Natural killer cell treated with Interleukin-12 subunit alpha and Interleukin-12 subunit beta and Interleukin-15 and Interleukin-18, amount 100 ng/mL, for 72 hours (primary cell): ENCODE data around the gene BMP4. TPM values are rescaled to one million over a fixed set of nuclear protein-coding genes. Genes with fewer than 3 reads are reported as not detected.
"Not testable (repeated sequence)": the region's sequence is repeated elsewhere in the genome, so short reads cannot be mapped to it uniquely, and the experiment has no call there.

Experiments
- ATAC-seq, 2 donors: fragments of 150-1000 bp; cut with Tn5 transposase in 1 of 2; sonication (Bioruptor Pico), chemical (Tn5 transposase) in 1 of 2; 2 replicates each; pipeline ENCODE4 v1.10.0; 2021
- DNase-seq: peaks from one replicate; pipeline ENCODE4 v3.0.0; 2022; ENCODE audit warnings: low spot score
- H3K27ac Mint-ChIP-seq, 2 donors: 1 replicate in 1 of 2; 2 replicates in 1 of 2; pipeline ENCODE4 v1.8.0; 2022; ENCODE audit warnings: mixed read lengths in 2 of 2, mild to moderate bottlenecking in 1 of 2, moderate library complexity in 1 of 2
- H3K27me3 Mint-ChIP-seq, 2 donors: 1 replicate in 1 of 2; 2 replicates in 1 of 2; pipeline ENCODE4 v1.8.0; 2022; ENCODE audit warnings: mixed read lengths in 2 of 2
- H3K36me3 Mint-ChIP-seq: one replicate; pipeline ENCODE4 v1.8.0; 2022; ENCODE audit warnings: mixed read lengths
- H3K4me1 Mint-ChIP-seq, 2 donors: 1 replicate in 1 of 2; 2 replicates in 1 of 2; pipeline ENCODE4 v1.8.0; 2022; ENCODE audit warnings: low read depth in 2 of 2, mixed read lengths in 2 of 2, mild to moderate bottlenecking in 1 of 2
- H3K4me3 Mint-ChIP-seq: one replicate; pipeline ENCODE4 v1.8.0; 2022; ENCODE audit warnings: mixed read lengths
- H3K9me3 Mint-ChIP-seq: 2 replicates; pipeline ENCODE4 v1.8.0; 2022; ENCODE audit warnings: mixed read lengths
- total RNA-seq, 2 donors: library from RNA; stranded (reverse); gene quantifications; one replicate each; pipeline ENCODE4 v1.2.3, GENCODE V29; 2022

The BMP4 gene
- total RNA-seq = under 1 TPM in 1 of 2 donors, not detected in 1; 0.26 TPM

DNA sequence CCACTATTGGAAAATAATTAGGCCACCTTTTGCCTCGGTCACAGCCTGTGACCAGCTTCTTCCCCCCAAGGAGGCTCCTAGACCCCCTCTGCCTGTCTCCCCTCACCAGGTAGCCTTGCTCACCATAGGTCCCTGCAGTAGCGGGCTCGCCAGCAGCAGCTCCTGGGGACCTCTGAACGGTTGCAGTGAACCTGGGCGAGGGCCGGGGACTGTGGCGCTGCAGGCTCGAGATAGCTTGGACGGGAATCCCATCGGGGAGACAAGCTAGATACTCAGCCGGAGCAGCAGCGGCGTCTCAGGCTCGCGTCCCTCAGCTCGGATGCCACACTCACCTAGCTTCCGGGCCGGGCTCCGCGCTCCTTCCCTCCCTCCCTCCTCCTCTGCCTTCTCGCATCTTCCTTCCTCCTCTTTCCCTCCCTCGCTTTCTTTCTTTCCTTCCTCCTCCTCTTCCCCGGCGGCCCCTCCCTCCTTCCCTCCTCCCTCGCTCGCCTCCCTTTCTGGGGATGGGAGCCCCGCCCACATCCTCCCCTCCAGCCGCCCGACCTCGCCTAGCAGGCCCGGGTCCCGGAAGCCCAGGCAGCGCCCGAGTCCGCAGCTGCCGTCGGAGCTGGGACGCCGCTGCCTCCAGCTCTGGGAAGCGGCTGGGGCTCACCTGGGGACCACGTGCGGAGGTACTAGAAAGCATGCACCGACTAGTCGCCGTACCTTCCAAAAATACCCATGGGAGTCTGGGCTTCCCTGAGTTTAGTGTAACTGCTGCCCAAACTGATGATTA, at the start of gene BMP4:
Gene BMP4 (minus strand): TSS at position 399 of the 775 bp plus-strand sequence. CDS start 4,603 bp downstream, outside the sequence.
- Mint-ChIP-seq H3K4me1 (peaks cover 0 to 9% of the 10 kb centered on the region in 2 donors), H3K27me3 (peaks cover 49 to 52% of the 10 kb centered on the region in 2 donors)
- no peak for DNase-seq

DNA sequence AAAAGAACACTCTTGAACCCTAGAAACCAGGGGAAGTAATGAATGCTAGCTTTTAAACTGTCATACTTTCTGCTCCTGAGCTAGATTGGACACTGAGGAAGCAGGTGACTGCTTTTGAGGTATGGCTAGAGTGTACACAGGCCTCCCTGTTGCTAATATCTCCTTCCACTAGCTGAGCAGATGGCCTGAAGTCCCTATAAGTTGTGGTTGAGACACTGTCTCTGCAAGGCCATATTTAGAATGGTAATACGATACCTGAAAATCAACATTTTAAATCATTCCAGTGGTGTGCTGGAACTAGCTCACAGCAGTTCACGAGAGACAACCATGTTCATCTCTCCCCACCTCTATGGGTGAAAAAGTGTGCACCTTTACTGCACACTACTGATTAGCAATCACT, 46.4 kb upstream of the BMP4 start:
- no peak overlapping the region for H3K27ac Mint-ChIP-seq
- no peaks in the 10 kb centered on the region for H3K4me1 Mint-ChIP-seq

More for the DNA sequence above, at the start of gene BMP4:
- Mint-ChIP-seq H3K27ac (no peak within 1 kb of the TSS), H3K9me3 (no peaks in the 10 kb centered on the region), H3K4me3 (no peak within 1 kb of the TSS), H3K36me3 (no peaks in the 10 kb centered on the region)
- peak in 1 of 2 donors; percentile 69 for ATAC-seq

DNA sequence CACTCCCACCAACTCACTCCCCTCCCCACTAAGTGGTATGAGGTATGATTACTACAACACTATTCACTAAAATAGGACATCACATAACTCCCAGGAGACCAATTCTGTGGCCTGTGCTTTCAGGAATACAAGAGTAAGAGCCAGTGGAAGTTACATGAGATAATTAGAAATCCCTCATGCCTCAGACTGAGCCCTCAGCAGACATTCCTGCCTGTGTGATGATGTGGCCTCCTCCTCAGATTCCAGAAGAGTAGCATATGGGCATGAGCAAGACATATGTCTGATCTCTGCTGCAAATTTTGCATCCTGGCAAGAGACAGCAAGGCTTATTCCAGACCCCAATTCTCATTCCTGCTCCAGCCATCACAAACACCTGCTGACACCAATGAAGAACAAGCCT, 46.0 kb upstream of the BMP4 start:
- H3K9me3 Mint-ChIP-seq = peaks cover 10% of the 10 kb centered on the region
- H3K4me1 Mint-ChIP-seq = no peaks in the 10 kb centered on the region

More for the DNA sequence above, 46.4 kb upstream of the BMP4 start:
- H3K27me3 Mint-ChIP-seq = no peaks in the 10 kb centered on the region
- H3K36me3 Mint-ChIP-seq = peaks cover 4% of the 10 kb centered on the region
- H3K4me3 Mint-ChIP-seq = no peak overlapping the region
- no peak for ATAC-seq
- DNase-seq = no peak
- peaks cover 10% of the 10 kb centered on the region for H3K9me3 Mint-ChIP-seq

DNA sequence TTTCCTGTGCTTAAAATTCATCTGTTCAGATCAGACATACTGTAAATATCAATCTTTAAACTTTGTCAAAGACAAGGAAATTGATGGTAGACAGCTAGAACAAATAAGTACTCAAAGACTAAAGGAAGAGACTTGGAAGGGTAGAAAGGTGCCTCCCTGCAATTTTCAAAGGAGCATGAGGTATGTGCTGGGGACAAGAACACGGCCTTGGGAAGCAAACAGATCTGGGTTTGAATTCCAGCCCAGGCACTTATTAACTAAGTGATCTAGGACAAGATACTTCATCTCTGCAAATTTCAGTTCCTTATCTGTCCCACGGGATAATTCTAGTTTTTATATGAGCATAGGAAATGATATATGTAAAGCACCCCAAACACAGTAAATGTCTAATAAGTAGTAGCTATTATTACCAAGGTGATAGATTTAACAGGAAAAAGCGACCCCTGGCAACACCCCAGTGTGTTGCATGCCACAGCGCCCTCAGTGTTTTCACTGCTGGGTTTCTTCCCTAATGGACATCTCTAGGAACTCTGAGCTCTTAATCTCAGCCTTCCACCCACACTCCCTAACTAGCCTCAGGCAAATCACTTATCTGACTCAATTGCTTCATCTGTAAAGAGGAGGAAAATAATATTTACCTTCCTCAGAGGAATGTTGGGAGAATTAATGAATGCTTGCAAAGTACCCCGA, 44.7 kb upstream of the BMP4 start:
- ATAC-seq (no peak), DNase-seq (no peak)
- Mint-ChIP-seq H3K4me3 (no peak overlapping the region), H3K36me3 (peaks cover 3% of the 10 kb centered on the region), H3K9me3 (peaks cover 5% of the 10 kb centered on the region), H3K27me3 (no peaks in the 10 kb centered on the region), H3K27ac (no peak overlapping the region), H3K4me1 (no peaks in the 10 kb centered on the region)

More for the DNA sequence above, 46.0 kb upstream of the BMP4 start:
- ATAC-seq (no peak), DNase-seq (no peak)
- H3K36me3 Mint-ChIP-seq = peaks cover 4% of the 10 kb centered on the region
- no peak overlapping the region for H3K4me3 Mint-ChIP-seq
- H3K27ac Mint-ChIP-seq = no peak overlapping the region
- no peaks in the 10 kb centered on the region for H3K27me3 Mint-ChIP-seq

DNA sequence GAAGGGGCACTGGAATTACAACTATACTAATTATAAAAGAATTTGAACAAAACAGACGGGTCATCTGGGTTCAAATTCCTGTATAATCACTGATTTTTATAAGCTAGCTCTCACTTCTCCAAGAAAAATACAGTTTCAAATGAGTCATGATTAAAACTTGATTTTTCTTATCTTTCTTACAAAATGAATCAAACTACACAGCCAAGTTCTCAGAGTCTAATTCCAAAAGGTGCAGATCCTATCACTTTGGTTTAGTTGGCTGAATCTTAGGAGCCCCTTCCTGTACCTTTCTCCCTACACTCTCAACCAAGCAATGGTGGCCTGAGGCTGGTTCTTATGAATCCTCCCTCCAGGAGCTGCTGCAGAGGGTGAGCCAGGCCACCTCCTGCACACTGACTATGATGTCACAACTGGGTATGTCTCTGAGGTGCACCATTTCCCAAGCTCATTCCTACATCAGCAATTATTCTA, 43.8 kb upstream of the BMP4 start:
- no peaks in the 10 kb centered on the region for H3K27me3 Mint-ChIP-seq
- no peaks in the 10 kb centered on the region for H3K4me1 Mint-ChIP-seq
- H3K27ac Mint-ChIP-seq = no peak overlapping the region
- ATAC-seq (no peak), DNase-seq (no peak)
- H3K9me3 Mint-ChIP-seq = no peaks in the 10 kb centered on the region
- H3K36me3 Mint-ChIP-seq = no peaks in the 10 kb centered on the region
- no peak overlapping the region for H3K4me3 Mint-ChIP-seq

DNA sequence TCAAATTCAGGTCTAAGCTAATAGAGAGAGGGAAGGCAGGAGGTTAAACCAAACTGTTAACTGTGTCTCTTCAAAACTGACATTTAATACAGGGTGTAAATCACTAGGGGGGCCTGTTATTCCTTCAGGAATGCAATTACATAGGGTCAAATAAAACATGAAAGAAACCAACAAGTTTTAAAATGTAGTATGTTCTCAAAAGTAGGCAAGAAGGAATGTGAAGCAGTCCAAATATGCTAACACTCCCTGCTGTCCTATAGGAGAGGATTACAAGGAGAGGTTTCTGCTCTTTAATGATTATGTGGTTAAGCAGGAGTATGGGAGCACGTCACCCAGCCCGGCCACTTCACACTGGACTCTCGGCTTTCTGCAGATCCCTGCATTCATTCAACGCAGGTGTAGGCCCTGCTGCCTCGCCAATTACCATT, 42.5 kb upstream of the BMP4 start:
- H3K4me3 Mint-ChIP-seq = no peak overlapping the region
- no peaks in the 10 kb centered on the region for H3K4me1 Mint-ChIP-seq

DNA sequence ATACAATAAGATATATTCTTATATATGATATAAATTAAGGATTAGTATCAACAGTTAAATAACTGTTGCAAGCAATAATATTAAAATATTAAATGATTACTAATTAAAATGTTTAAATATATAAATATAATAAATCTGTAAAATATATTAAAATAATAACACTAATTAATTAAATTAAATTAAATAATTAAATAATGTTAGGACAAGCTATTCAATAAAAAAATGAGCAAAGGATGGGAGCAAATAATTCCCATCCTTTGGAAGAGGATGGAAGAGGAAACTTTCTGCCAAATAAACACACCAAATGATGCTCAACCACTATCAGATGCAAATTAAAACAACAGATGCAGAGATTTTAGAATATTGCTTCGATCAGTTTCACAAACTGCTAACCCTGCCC, 39.4 kb upstream of the BMP4 start:
- Mint-ChIP-seq H3K4me3 (no peak overlapping the region), H3K9me3 (no peaks in the 10 kb centered on the region), H3K27me3 (no peaks in the 10 kb centered on the region), H3K4me1 (no peaks in the 10 kb centered on the region), H3K36me3 (no peaks in the 10 kb centered on the region), H3K27ac (no peak overlapping the region)
- DNase-seq (no peak), ATAC-seq (no peak)

More for the DNA sequence above, 42.5 kb upstream of the BMP4 start:
- Mint-ChIP-seq H3K27me3 (no peaks in the 10 kb centered on the region), H3K9me3 (no peaks in the 10 kb centered on the region), H3K36me3 (no peaks in the 10 kb centered on the region), H3K27ac (no peak overlapping the region)
- DNase-seq (no peak), ATAC-seq (no peak)

DNA sequence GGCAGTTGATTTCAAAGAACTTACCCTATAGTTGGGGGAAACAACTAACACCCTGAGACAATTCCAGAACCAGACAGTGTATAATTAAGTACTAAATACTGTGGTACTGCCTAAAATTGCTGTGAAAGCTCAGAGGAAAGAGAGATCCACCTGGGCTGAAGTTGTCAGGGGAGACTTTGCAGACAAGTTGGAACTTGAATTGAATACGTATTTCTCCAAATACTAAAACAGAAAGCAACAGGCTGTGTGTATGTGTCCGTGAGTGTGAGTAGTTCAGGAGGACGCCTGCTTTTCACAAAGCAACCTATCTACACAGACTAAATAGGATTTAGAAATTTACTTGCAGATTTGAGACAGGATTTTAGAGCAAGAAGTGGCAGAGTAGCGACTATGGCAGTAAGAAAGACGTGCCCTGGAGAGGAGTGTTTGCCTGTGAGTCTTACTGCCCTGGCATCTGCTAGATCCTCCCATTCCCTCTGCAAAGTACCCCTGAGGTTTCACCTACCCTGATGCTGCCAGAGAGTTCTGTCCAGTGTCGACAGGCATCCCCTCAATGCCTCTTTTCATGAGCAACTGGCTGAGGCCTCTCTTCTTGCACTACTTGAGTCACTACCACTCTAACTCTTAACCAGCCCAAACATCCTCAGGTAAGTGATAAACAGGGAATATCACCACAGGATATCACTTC, 37.4 kb upstream of the BMP4 start:
- ATAC-seq (no peak), DNase-seq (no peak)
- no peaks in the 10 kb centered on the region for H3K4me1 Mint-ChIP-seq
- no peak overlapping the region for H3K4me3 Mint-ChIP-seq
- H3K27me3 Mint-ChIP-seq = no peaks in the 10 kb centered on the region
- no peaks in the 10 kb centered on the region for H3K9me3 Mint-ChIP-seq
- H3K27ac Mint-ChIP-seq = no peak overlapping the region
- no peaks in the 10 kb centered on the region for H3K36me3 Mint-ChIP-seq

DNA sequence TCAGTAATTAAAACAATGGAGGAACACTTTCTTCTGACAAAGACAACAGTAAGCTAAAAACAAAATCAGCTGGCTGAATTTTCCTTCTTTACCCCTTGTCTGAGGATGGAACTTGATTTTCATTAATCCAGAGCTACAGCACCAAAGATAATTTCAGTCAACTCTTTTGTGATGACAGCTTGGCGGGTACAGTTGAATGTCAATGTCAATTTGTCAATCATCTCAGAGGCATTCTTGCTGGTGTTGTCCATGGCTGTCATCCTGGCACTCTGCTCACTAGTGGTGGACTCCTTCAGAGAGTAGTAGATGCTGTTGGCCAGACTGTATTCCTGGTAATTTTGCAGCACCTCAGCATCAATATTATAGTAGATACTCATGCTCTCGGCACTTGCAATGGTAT, 34.4 kb upstream of the BMP4 start:
- Mint-ChIP-seq H3K9me3 (peaks cover 5% of the 10 kb centered on the region), H3K4me3 (no peak overlapping the region), H3K4me1 (no peaks in the 10 kb centered on the region), H3K27ac (no peak overlapping the region), H3K36me3 (no peaks in the 10 kb centered on the region), H3K27me3 (no peaks in the 10 kb centered on the region)
- ATAC-seq = no peak
- no peak for DNase-seq

DNA sequence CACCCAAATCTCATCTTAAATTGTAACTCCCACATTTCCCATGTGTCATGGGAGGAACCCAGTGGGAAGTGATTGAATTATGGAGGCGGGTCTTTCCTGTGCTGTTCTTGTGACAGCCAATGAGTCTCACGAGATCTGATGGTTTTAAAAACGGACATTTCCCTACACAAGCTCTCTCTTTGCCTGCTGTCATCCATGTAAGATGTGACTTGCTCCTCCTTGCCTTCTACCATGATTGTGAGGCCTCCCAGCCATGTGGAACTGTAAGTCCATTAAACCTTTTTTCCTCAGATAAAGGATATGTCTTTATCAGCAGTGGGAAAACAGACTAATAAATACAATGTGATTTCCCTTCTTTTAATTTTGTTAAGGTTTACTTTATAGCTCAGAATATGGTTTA, 30.1 kb upstream of the BMP4 start:
- not testable (repeated sequence) for H3K4me3 Mint-ChIP-seq, H3K36me3 Mint-ChIP-seq, H3K4me1 Mint-ChIP-seq, DNase-seq, ATAC-seq, H3K27ac Mint-ChIP-seq, H3K27me3 Mint-ChIP-seq
- H3K9me3 Mint-ChIP-seq = peaks cover 13% of the 10 kb centered on the region

DNA sequence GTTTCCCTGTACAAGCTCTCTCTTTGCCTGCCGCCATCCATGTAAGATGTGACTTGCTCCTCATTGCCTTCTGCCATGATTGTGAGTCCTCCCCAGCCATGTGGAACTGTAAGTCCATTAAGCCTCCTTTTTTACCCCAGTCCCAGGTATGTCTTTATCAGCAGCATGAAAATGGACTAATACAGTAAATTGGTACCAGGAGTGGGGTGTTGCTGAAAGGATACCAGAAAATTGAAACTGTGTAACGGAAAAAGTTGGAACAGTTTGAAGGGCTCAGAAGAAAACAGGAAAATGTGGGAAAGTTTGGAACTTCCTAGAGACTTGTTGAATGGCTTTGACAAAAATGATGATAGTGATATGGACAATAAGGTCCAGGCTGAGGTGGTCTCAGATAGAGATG, 28.3 kb upstream of the BMP4 start:
- not testable (repeated sequence) for H3K36me3 Mint-ChIP-seq, H3K4me3 Mint-ChIP-seq, H3K27ac Mint-ChIP-seq, H3K27me3 Mint-ChIP-seq, H3K4me1 Mint-ChIP-seq, ATAC-seq, DNase-seq
- peaks cover 13% of the 10 kb centered on the region for H3K9me3 Mint-ChIP-seq

DNA sequence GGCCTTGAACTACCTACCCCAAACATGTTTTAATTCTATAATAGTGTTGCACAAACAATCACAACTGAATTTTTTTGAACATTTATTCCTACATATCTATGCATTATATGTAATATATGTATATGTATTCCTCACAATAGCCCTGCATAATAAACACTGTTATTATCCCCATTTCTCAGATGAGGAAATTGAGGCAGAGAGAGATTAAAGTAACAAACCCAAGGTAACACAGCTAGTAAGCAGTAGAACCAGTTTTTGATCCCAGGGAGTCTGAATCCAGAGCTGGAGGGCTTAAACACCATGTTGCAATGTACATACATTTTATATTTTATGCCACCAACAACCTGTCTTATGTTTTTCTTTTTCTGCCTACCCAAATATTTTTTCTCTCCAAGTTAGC, 26.5 kb upstream of the BMP4 start:
- Mint-ChIP-seq H3K4me1 (no peaks in the 10 kb centered on the region), H3K36me3 (peaks cover 7% of the 10 kb centered on the region), H3K27me3 (no peaks in the 10 kb centered on the region), H3K27ac (no peak overlapping the region), H3K4me3 (no peak overlapping the region), H3K9me3 (peaks cover 13% of the 10 kb centered on the region)
- DNase-seq = no peak
- ATAC-seq = no peak

DNA sequence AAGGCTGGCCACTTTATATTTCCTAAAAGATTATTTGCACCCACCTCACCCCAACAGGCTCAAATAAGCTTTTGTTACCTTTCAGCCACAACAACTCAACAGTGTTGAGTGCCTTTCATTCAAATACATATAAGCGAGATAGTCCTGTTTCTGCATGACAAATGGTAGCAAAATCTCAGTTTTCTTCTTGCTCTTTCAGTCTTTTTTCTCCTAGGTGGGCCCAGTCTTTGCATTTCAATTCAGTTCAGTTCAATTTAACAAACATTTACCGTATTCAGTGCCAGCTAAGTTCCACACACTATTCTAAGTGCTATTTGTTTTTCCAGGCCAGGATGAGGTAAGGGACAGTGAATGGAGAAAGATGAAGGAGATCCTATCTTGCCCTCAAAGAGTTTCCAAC, 25.9 kb upstream of the BMP4 start:
- no peak for ATAC-seq
- no peak overlapping the region for H3K4me3 Mint-ChIP-seq
- H3K27ac Mint-ChIP-seq = no peak overlapping the region
- no peaks in the 10 kb centered on the region for H3K27me3 Mint-ChIP-seq
- peaks cover 7% of the 10 kb centered on the region for H3K36me3 Mint-ChIP-seq
- DNase-seq = no peak
- H3K9me3 Mint-ChIP-seq = peaks cover 13% of the 10 kb centered on the region
- no peaks in the 10 kb centered on the region for H3K4me1 Mint-ChIP-seq
